ENCODE data around the gene CACHD1. TPM values are rescaled to one million over a fixed set of nuclear protein-coding genes. Genes with fewer than 3 reads are reported as not detected.

CACHD1 gene
- total and polyA plus RNA-seq, 2 of the 8 experiments (the other 6 are each of a cell fraction or from before 2014, with no cell fraction given) = 22.2 to 42.5 TPM

GRCh38 chr1:64514197-64514765 lies 44.4 kb downstream of the CACHD1 start:
- FAIRE-seq (no peak), DNase-seq (ENCODE audit: low read depth in 1 of 2, low spot score in 2 of 2) (no peak)
- ChIA-PET CTCF (ENCODE audit: partially characterized antibody) (interaction anchor here (0.6 to 3.1 kb wide), 5 partner anchors 14 to 161 kb away, joined by 3 to 14 read pairs (median 4); no protein-coding TSS in a partner anchor), POLR2A (ENCODE audit: partially characterized antibody) (interaction anchor here (0.9 to 1.3 kb wide), 2 partner anchors 14 to 25 kb away, joined by 3 read pairs; no protein-coding TSS in a partner anchor)
- Histone ChIP-seq H3K18ac (ENCODE audit: extremely low read depth, low read length) (no peak overlapping the region), H4K8ac (ENCODE audit: extremely low read depth, insufficient read depth, low read length) (no peak overlapping the region), H2BK15ac (ENCODE audit: low read length) (no peak overlapping the region), H3K9me3 (ENCODE audit: insufficient read depth in 2 of 2, low read depth in 1 of 2, low read length in 1 of 2) (no peaks in the 10 kb centered on the region), H3K4me2 (ENCODE audit: insufficient read depth in 1 of 2, low read depth in 2 of 2, low read length in 2 of 2) (0 out of 4 replicates have a peak overlapping the region, but pooled peaks of 1 of the 2 experiments have one; percentile 0), H4K20me1 (replicated peaks in 1 of 2; ENCODE audit: control insufficient read depth in 1 of 2, insufficient read depth in 2 of 2, low read length in 2 of 2) (peaks cover 16 to 35% of the 10 kb centered on the region in 2 experiments), H3K9ac (replicated peaks in 1 of 4; ENCODE audit: extremely low read depth in 1 of 4, low read depth in 3 of 4, low read length in 3 of 4) (no peak overlapping the region), H4K5ac (ENCODE audit: insufficient read length, low read depth, low read length) (no peak overlapping the region), H2BK20ac (ENCODE audit: low read length) (no peak overlapping the region), H3K23ac (ENCODE audit: insufficient read length) (no peak overlapping the region), H3K4me3 (ENCODE audit: extremely low read depth in 1 of 4, insufficient read depth in 2 of 4, low read depth in 3 of 4, low read length in 4 of 4) (no peak overlapping the region), H3K14ac (ENCODE audit: insufficient read length) (no peak overlapping the region), H3K56ac (replicated peaks; ENCODE audit: insufficient read length, low read depth, low read length) (no peak overlapping the region), H3K79me2 (ENCODE audit: control insufficient read depth in 1 of 2, insufficient read depth in 2 of 2, low read length in 2 of 2) (peaks cover 4 to 99% of the 10 kb centered on the region in 2 experiments), H3K27me3 (replicated peaks in 1 of 4; ENCODE audit: control insufficient read depth in 3 of 4, extremely low read depth in 1 of 4, insufficient read depth in 3 of 4, low read length in 3 of 4) (peaks cover 0 to 1% (median 0%) of the 10 kb centered on the region in 4 experiments; a peak in 1 of 7 replicates), H3K4ac (replicated peaks; ENCODE audit: insufficient read length, low read depth, low read length) (no peak overlapping the region), H2AFZ (ENCODE audit: low read length) (no peak overlapping the region), H3K36me3 (ENCODE audit: control insufficient read depth in 2 of 4, insufficient read depth in 4 of 4, low read length in 3 of 4) (no peaks in the 10 kb centered on the region), H3K79me1 (ENCODE audit: low read depth, low read length) (peaks cover 6% of the 10 kb centered on the region), H2BK12ac (ENCODE audit: low read depth, low read length) (no peak overlapping the region), H4K91ac (replicated peaks; ENCODE audit: insufficient read length, low read length) (no peak overlapping the region), H2BK5ac (ENCODE audit: low read depth, low read length) (no peak overlapping the region), H2AK5ac (ENCODE audit: low read depth, low read length) (no peak overlapping the region), H2BK120ac (replicated peaks; ENCODE audit: low read depth, low read length) (no peak overlapping the region), H3K27ac (ENCODE audit: low read depth, low read length) (no peak overlapping the region), H3K4me1 (replicated peaks in 1 of 4; ENCODE audit: control insufficient read depth in 3 of 4, insufficient read depth in 4 of 4, low read length in 3 of 4) (peaks cover 4 to 28% (median 18%) of the 10 kb centered on the region in 4 experiments), H3K23me2 (ENCODE audit: low read depth, low read length) (no peaks in the 10 kb centered on the region)
- 92% methylated on average over 1 of the region's 1 CpG; no CpG with 5 or more reads in 1 of the 2 experiments for WGBS, 2 experiments (ENCODE audit: extremely low coverage in 1 of 2, insufficient coverage in 1 of 2, insufficient read length in 1 of 2, insufficient replicate concordance in 2 of 2, low coverage in 1 of 2, low lambda C conversion rate in 2 of 2, missing lambda C conversion rate in 1 of 2)
- TF ChIP-seq, protein P1, sequence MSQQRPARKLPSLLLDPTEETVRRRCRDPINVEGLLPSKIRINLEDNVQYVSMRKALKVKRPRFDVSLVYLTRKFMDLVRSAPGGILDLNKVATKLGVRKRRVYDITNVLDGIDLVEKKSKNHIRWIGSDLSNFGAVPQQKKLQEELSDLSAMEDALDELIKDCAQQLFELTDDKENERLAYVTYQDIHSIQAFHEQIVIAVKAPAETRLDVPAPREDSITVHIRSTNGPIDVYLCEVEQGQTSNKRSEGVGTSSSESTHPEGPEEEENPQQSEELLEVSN (IDR thresholded peaks at IDR 0.05) = no peak
- no peak for TF ChIP-seq CHD1 (IDR thresholded peaks at IDR 0.05; ENCODE audit: low read depth, low read length)
- no peak for TF ChIP-seq TBP (IDR thresholded peaks at IDR 0.05; ENCODE audit: low read depth, low read length)
- TF ChIP-seq MAFK (IDR thresholded peaks at IDR 0.05; ENCODE audit: low read depth, low read length) = no peak
- no peak for TF ChIP-seq SIX5 (IDR thresholded peaks at IDR 0.05; ENCODE audit: low read depth, low read length)
- no peak for TF ChIP-seq ASH2L (IDR thresholded peaks at IDR 0.05; ENCODE audit: low read length)
- TF ChIP-seq GABPA (IDR thresholded peaks at IDR 0.05; ENCODE audit: borderline replicate concordance, insufficient read depth, low read length) = no peak
- TF ChIP-seq TAF1 (IDR thresholded peaks at IDR 0.05; ENCODE audit: low read depth, low read length) = no peak
- TF ChIP-seq FOSL1 (IDR thresholded peaks at IDR 0.05; ENCODE audit: insufficient read depth, low read depth, low read length) = no peak
- no peak for TF ChIP-seq KDM5A (IDR thresholded peaks at IDR 0.05; ENCODE audit: low read length)
- no peak for TF ChIP-seq ZNF274 (IDR thresholded peaks at IDR 0.05; ENCODE audit: borderline replicate concordance, extremely low read depth, low read length)
- no peak for TF ChIP-seq TAF7 (optimal IDR thresholded peaks at IDR 0.05; ENCODE audit: borderline replicate concordance, low read depth, low read length)
- no peak for TF ChIP-seq CEBPB (IDR thresholded peaks at IDR 0.05; ENCODE audit: low read depth, low read length)

All from H1 (cell line).